HepG2 (cell line): Measurements from ENCODE around the gene COA5. TPM values are rescaled to one million over a fixed set of nuclear protein-coding genes. Genes with fewer than 3 reads are reported as not detected.

ENCODE experiments used
- XBP1 ChIP-seq: sonication (generic); formaldehyde crosslinking; IDR thresholded peaks from 2 replicates; pipeline ENCODE4 v1.5.0; 2020; ENCODE audit warnings: missing genetic modification reagents
- ZNF260 ChIP-seq: sonication (generic); formaldehyde crosslinking; IDR thresholded peaks from 2 replicates; pipeline ENCODE4 v1.4.0; 2020; ENCODE audit warnings: missing genetic modification reagents, low read depth, mild to moderate bottlenecking, borderline replicate concordance
- ZNF773 ChIP-seq: sonication (generic); formaldehyde crosslinking; IDR thresholded peaks from 2 replicates; pipeline ENCODE4 v1.4.0; 2020; ENCODE audit warnings: missing genetic modification reagents, borderline replicate concordance
- polyA plus RNA-seq, 8 experiments: library from polyadenylated mRNA; depleted of rRNA in 3 of 8; stranded (reverse) in 7 of 8; unstranded in 1 of 8; fragments of >200 nt; fragmentation: Illumina TruSeq in 4 of 8; extraction: Trizol in 4 of 8; gene quantifications; 2 replicates each; pipeline versions ENCODE4 v1.2.1 to v1.2.3, GENCODE V29; 2011 to 2016; ENCODE audit warnings: low read depth in 4 of 8, missing spikeins in 1 of 8, mixed read lengths in 1 of 8; ENCODE audit not compliant: insufficient read depth in 1 of 8
- total RNA-seq, 5 experiments: library from RNA; depleted of rRNA; stranded (reverse); fragments of >200 nt; fragmentation: Illumina TruSeq; extraction: Trizol; gene quantifications; 2 replicates each; pipeline ENCODE4 v1.2.3, GENCODE V29; 2016; ENCODE audit warnings: low read depth in 1 of 5
- TF ChIP-seq, protein P1 (sequence below): sonication (generic); formaldehyde crosslinking; IDR thresholded peaks from 2 replicates; pipeline ENCODE4 v1.4.0; 2020; ENCODE audit warnings: missing genetic modification reagents, mild to moderate bottlenecking, borderline replicate concordance
- TF ChIP-seq, protein P2 (sequence below): sonication (generic); formaldehyde crosslinking; IDR thresholded peaks from 2 replicates; pipeline ENCODE4 v1.4.0; 2020; ENCODE audit warnings: missing genetic modification reagents, borderline replicate concordance
- TF ChIP-seq, protein P3 (sequence below), 2 experiments: fragments of 450-650 bp in 1 of 2; sonication (generic) in 1 of 2; formaldehyde crosslinking in 1 of 2; IDR thresholded peaks; 2 replicates each; pipeline versions ENCODE4 v1.6.1 to v1.8.0; 2016 to 2022; ENCODE audit warnings: antibody characterized with exemption in 1 of 2, mild to moderate bottlenecking in 1 of 2, missing genetic modification reagents in 1 of 2
- TF ChIP-seq, protein P4 (sequence below): sonication (generic); formaldehyde crosslinking; IDR thresholded peaks from 2 replicates; pipeline ENCODE4 v1.4.0; 2020; ENCODE audit warnings: missing genetic modification reagents, borderline replicate concordance

The COA5 gene
- total and polyA plus RNA-seq, 2 of the 13 experiments (the other 11 are each of a cell fraction or from before 2014, with no cell fraction given): 43.6 to 64.5 TPM

DNA sequence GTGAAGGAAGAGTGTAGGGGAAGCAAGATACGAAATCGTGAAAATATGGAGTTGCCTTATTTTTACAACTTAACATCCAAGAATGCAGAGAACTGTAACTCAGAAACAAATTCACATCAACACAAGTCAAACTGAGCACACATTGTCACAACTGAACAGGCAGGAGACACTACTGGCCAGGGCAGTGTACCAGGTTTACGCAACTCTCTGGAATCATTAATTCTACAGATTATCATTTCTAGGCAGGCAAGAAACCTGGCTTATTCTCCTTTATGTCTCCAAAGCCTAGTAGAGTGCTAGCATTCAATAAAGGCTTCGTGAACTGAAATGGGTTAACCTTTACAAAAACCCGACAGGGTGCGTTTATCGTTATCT is 584 bp downstream of the COA5 start (continued):
- TF ChIP-seq, protein P1, sequence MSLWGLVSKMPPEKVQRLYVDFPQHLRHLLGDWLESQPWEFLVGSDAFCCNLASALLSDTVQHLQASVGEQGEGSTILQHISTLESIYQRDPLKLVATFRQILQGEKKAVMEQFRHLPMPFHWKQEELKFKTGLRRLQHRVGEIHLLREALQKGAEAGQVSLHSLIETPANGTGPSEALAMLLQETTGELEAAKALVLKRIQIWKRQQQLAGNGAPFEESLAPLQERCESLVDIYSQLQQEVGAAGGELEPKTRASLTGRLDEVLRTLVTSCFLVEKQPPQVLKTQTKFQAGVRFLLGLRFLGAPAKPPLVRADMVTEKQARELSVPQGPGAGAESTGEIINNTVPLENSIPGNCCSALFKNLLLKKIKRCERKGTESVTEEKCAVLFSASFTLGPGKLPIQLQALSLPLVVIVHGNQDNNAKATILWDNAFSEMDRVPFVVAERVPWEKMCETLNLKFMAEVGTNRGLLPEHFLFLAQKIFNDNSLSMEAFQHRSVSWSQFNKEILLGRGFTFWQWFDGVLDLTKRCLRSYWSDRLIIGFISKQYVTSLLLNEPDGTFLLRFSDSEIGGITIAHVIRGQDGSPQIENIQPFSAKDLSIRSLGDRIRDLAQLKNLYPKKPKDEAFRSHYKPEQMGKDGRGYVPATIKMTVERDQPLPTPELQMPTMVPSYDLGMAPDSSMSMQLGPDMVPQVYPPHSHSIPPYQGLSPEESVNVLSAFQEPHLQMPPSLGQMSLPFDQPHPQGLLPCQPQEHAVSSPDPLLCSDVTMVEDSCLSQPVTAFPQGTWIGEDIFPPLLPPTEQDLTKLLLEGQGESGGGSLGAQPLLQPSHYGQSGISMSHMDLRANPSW: no peak; the same call in 1 of the 2 replicates
- TF ChIP-seq, protein P2, sequence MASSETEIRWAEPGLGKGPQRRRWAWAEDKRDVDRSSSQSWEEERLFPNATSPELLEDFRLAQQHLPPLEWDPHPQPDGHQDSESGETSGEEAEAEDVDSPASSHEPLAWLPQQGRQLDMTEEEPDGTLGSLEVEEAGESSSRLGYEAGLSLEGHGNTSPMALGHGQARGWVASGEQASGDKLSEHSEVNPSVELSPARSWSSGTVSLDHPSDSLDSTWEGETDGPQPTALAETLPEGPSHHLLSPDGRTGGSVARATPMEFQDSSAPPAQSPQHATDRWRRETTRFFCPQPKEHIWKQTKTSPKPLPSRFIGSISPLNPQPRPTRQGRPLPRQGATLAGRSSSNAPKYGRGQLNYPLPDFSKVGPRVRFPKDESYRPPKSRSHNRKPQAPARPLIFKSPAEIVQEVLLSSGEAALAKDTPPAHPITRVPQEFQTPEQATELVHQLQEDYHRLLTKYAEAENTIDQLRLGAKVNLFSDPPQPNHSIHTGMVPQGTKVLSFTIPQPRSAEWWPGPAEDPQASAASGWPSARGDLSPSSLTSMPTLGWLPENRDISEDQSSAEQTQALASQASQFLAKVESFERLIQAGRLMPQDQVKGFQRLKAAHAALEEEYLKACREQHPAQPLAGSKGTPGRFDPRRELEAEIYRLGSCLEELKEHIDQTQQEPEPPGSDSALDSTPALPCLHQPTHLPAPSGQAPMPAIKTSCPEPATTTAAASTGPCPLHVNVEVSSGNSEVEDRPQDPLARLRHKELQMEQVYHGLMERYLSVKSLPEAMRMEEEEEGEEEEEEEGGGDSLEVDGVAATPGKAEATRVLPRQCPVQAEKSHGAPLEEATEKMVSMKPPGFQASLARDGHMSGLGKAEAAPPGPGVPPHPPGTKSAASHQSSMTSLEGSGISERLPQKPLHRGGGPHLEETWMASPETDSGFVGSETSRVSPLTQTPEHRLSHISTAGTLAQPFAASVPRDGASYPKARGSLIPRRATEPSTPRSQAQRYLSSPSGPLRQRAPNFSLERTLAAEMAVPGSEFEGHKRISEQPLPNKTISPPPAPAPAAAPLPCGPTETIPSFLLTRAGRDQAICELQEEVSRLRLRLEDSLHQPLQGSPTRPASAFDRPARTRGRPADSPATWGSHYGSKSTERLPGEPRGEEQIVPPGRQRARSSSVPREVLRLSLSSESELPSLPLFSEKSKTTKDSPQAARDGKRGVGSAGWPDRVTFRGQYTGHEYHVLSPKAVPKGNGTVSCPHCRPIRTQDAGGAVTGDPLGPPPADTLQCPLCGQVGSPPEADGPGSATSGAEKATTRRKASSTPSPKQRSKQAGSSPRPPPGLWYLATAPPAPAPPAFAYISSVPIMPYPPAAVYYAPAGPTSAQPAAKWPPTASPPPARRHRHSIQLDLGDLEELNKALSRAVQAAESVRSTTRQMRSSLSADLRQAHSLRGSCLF (CRISPR knock-in tag): no peak
- TF ChIP-seq, protein P3, sequence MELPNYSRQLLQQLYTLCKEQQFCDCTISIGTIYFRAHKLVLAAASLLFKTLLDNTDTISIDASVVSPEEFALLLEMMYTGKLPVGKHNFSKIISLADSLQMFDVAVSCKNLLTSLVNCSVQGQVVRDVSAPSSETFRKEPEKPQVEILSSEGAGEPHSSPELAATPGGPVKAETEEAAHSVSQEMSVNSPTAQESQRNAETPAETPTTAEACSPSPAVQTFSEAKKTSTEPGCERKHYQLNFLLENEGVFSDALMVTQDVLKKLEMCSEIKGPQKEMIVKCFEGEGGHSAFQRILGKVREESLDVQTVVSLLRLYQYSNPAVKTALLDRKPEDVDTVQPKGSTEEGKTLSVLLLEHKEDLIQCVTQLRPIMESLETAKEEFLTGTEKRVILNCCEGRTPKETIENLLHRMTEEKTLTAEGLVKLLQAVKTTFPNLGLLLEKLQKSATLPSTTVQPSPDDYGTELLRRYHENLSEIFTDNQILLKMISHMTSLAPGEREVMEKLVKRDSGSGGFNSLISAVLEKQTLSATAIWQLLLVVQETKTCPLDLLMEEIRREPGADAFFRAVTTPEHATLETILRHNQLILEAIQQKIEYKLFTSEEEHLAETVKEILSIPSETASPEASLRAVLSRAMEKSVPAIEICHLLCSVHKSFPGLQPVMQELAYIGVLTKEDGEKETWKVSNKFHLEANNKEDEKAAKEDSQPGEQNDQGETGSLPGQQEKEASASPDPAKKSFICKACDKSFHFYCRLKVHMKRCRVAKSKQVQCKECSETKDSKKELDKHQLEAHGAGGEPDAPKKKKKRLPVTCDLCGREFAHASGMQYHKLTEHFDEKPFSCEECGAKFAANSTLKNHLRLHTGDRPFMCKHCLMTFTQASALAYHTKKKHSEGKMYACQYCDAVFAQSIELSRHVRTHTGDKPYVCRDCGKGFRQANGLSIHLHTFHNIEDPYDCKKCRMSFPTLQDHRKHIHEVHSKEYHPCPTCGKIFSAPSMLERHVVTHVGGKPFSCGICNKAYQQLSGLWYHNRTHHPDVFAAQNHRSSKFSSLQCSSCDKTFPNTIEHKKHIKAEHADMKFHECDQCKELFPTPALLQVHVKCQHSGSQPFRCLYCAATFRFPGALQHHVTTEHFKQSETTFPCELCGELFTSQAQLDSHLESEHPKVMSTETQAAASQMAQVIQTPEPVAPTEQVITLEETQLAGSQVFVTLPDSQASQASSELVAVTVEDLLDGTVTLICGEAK (IDR thresholded peaks at IDR 0.05): no peak
- TF ChIP-seq, protein P3 (CRISPR knock-in tag; IDR thresholded peaks at IDR 0.05): no peak
- TF ChIP-seq, protein P4, sequence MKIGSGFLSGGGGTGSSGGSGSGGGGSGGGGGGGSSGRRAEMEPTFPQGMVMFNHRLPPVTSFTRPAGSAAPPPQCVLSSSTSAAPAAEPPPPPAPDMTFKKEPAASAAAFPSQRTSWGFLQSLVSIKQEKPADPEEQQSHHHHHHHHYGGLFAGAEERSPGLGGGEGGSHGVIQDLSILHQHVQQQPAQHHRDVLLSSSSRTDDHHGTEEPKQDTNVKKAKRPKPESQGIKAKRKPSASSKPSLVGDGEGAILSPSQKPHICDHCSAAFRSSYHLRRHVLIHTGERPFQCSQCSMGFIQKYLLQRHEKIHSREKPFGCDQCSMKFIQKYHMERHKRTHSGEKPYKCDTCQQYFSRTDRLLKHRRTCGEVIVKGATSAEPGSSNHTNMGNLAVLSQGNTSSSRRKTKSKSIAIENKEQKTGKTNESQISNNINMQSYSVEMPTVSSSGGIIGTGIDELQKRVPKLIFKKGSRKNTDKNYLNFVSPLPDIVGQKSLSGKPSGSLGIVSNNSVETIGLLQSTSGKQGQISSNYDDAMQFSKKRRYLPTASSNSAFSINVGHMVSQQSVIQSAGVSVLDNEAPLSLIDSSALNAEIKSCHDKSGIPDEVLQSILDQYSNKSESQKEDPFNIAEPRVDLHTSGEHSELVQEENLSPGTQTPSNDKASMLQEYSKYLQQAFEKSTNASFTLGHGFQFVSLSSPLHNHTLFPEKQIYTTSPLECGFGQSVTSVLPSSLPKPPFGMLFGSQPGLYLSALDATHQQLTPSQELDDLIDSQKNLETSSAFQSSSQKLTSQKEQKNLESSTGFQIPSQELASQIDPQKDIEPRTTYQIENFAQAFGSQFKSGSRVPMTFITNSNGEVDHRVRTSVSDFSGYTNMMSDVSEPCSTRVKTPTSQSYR (CRISPR knock-in tag): 0 out of 2 replicates have a peak, but pooled peaks have one; percentile 10
- TF ChIP-seq ZNF773 (CRISPR knock-in tag) (no peak), ZNF260 (CRISPR knock-in tag) (no peak), XBP1 (CRISPR knock-in tag) (no peak)
